Epidermal melanocyte (primary cell): ENCODE measurements around the gene FCAMR.
A peak's percentile ranks its signal among the peaks of the same experiment; 100 is the strongest.

Source experiments
- DNase-seq: peaks from one replicate; pipeline ENCODE4 v3.0.0; 2011; ENCODE audit warnings: low spot score; ENCODE audit not compliant: insufficient read length

FCAMR gene

DNA sequence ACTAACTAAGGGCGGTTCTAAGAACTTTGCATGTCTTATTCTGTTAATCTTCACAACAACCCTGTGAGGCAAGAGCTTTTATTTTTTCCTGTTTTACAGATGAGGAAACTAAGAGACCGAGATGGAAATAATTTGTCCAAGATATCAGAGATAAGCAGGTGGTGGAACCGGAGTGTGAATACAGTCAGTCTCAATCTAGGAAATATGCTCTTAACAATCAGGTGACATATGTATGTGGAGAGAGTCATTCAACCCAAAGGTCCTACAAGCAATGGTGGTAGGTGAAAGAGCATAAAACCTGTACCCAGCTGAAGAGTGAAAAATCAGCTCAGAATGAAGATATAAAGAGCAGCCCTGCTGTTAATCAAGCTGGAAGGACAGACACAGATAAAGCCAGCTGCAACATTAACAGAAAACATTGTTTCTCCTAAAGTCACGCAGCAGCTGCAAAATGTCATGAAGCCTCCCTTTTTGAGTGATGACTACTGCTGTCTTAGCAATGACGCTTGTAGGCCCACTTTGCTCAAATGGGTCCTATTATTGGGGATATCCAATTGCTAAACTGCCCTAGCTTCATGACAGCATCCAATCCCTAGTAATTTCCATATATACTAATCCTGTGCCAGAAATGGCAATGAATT, 30.5 kb upstream of the FCAMR start:
- DNase-seq = no peak

DNA sequence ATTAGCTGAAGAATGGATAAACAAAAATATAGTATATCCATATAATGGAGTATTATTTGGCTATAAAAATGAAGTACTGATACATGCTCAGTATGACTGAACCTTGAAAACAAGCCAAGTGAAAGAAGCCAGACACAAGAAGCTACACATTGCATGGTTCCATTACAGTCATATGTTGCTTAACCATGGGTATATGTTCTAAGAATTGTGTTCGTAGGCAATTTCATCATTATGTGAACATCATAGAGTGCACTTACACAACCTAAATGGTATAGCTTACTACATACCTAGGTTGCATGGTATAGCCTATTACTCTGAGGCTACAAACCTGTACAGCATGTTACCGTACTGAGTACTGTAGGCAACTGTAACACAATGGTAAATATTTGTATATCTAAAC, 28.6 kb upstream of the FCAMR start:
- DNase-seq = no peak

GRCh38 chr1:206992790-206993189, 22.5 kb upstream of the FCAMR start:
- no peak for DNase-seq

DNA sequence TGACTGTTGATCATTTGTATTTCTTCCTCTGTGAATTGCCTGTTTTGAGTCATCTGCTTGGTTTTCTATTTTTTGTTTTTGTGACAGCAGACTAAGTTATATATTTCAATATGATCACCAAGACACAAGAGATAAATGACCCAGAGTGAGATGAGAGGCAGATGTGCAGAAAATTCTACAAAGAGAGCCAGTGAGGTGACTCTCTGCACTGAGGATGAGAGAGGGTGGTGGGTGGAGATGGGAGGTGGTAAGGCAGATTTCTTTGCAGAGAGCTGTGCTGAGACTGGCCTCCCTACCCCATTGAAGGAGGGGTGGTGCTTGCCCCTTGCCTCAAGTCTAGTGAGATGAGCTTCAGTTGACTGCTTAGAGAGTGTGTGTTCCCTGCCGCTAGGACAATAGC, 17.6 kb upstream of the FCAMR start:
- no peak for DNase-seq

DNA sequence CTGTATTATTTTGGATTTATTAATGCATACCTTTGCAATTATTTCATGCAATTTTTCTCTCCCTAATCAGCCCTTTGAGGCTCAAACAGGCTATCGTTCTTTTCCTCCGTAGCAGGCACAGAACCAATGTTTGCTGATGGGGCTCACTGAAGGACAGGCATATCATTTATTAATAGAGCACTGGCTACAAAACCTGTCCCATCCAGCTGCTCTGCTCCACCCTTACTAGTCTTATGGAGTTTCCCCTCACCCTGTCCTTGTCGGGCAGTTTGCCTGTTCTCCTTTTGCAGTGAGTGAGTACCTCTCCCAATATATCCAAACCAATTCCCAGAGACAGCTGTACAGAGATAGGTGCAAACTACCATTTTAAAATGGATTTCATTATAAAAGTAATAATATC, 16.6 kb upstream of the FCAMR start:
- no peak for DNase-seq

- DNase-seq = no peak
These were observed 16.1 kb upstream of the FCAMR start for GRCh38 chr1:206986402-206986801.

DNA sequence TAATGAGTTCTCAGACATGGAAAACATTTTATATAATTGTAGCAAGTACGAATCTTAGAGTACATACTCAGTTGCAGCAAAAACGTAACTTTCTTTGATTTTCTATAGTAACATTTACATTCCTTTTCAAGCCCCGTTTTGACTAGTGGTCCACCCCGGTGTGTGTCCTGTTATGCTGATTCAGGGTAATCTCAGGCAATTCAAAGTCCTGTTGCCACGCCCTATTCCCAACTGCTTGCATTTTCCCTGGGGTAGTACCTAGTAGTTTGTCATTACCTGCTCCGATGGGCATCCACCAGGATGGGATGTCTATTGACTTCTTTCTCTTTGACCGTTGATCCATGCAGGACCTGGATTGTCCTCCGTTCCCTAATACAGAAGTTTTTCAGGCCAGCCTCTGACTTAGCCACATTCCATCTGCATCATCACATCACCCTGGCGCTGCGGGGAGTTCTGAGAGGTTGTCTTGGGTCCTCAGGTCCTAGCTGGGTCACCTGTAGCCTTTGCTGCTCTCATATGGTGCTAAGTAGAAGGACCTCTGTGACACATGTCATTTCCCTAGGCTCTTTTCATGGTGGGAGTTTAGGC, 15.0 kb upstream of the FCAMR start:
- DNase-seq = no peak

DNA sequence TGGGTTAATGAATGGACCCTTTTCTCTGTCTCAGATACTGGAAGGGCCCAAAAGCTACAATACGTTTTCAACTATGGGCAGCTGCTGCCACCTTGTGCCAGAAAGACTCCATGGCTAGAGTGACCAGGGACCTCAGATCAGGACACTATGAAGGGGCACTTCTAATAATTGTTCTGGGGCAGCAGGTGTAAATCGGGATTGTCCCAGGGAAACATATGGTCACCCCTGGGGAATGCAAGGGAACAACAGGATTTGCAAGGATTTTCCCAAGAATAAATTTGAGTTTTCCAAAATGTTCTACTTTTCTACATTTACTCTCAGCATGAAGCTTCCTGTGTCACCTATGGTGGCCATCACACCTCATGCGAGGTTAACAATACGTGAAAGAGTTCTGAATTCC, 12.0 kb upstream of the FCAMR start:
- DNase-seq = peak; percentile 64

DNA sequence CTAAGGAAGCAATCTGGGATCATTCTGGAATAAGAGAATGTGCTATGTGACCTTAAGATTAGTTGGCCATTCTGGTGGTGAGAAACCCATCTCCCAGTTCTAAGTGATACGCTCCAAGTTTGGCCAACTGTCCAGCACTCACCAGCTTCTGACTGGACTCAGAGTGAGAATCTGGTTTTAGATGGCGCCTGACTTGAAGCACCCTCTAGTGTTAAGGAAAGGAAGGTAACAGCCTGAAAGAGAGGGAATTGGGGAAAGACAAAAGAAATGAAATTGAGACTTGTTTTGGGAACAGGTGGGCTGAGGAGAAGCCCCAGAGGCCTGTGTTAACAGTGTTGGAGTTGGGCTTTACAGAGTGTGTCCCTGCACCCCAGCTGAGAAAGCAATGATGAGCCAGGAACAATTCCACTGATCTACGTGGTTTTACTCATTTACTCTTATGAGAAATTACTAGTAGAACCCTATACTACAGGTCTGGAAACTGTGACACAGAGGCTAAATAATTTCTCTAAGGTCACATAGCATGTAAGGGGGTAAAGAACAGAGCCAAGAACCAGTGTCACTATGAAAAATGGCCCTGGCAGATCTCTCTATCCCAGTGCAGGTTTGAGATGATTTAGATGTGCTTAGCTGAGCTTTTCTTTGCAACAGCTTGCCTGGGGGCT, 9.3 kb upstream of the FCAMR start:
- DNase-seq = no peak

GRCh38 chr1:206978259-206978658, 8.0 kb upstream of the FCAMR start:
- no peak for DNase-seq

GRCh38 chr1:206975306-206975705, 5.0 kb upstream of the FCAMR start:
- DNase-seq = no peak

GRCh38 chr1:206974140-206974539, 3.9 kb upstream of the FCAMR start:
- DNase-seq = no peak

DNA sequence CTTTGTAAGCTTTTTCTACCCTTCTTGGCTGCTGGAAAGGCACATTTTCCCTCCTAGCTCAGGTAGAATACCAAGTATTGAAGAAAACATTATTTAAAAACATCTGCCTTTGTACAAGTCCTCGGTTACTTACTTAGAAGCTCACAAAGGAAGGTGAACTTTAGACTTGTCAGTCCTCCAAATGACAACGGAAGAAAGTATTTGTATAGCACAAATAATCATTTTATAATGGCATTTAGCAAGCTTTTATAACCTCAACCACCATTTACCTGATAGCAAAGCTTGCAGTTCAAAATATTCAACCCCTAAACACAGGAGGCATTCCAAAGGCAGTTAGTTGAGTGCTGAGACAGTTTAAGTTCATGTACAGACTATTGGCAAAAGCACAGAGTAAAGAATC, 2.5 kb upstream of the FCAMR start:
- DNase-seq = no peak

DNA sequence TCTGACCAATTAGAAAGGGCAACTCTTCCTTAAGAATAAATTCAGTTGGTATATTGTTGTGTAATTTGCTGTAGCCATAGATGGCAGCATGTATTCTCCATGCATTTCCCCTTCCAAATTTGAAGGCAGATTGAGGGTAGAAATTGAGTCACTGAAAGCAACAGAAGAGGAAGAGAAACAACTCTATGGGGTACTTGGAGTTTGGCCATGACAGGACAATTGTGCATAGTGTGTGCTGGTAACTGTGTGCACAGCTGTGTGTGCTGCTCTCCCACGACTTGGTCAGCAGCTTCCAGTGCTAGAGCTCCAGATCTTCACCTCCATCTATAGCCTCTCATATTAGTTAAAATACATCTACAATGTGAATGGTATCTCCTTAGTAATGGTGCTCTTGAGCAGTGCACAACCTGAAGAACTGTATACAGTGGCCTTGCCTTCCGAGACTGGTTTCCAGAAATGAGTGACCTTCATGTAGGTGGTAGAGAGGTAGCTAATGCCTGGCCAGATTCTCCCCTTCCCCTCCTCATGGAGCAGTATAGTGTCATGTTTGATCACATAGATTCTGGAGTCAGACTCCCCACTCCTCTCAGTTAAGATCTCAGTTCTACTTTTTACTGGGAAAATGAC, 882 bp upstream of the FCAMR start:
- DNase-seq = no peak

DNA sequence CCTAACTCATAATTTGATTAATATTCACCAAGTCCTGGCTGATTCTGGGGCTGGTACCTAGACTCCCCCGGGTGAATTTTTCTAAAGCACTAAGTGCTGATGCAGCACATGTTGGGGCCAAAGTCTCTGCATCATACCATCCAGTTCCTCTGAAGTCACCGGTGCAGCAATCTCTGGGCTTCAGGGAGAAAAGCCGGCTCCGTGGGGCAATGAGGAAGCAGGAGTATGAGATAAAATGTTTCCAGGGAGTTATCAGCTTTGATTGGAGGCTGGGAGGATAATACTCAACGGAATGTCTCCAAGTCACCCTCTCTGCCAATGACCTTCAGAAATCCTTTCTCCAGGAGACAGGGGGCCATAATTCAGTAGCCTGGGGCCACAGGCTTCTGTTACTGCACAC, 1.2 kb downstream of the FCAMR start:
- no peak for DNase-seq

DNA sequence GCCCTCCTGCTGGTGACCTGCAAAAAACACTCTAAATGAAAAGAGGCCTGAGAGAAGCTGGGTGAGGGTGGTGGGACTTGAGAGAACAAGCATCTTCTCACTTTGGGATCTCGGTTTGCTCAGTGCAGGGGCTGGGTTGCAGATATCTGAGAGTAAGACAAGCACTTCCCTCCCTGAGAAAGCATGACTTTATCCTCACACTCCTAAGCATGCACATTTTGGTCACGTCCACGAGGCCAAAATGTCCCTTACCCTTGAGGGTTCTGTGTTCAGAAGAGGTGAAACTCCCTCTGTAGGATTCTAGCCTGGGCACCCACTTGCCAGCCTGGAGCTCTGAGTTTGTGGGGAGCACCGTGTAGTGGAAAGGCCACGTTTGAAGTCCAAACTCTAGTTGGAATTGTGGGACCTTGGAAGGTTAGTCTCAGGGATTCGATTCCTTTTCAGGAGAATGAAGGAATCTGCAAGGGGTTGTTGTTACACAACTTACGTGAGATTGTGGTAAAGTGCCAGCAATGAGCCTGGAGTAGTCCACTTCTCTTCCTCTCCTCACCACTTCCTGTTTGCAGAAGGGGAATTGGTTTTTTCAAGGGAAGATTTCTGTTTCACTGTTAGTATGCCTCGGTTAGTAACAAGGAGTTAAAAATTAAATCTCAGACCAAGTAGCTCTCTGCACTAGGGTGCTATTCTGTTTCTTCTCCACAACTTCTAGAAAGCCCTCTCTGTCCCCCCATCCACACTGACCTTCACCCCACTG, 3.0 kb downstream of the FCAMR start:
- DNase-seq = no peak

- DNase-seq = no peak
These were observed 4.5 kb downstream of the FCAMR start for GRCh38 chr1:206965781-206966180.

DNA sequence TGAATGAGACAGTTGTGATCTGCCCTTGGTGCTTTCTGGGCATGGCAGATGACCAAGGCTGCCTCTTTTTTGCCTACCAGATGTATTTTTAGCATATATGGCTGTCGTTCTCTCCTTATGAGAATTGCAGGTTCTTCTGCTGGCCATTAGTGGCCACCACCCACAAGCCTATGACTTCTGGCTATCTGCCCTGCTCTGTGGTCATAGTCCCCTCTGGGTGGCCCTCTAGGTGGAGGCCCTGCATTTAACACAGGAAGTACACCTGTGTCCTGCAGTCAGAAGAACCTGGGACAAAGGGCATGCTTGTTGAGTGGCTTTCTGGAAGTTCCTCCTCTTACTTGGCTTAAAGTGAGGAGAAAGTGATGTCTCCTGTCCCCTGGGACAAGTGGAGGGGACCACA, 6.5 kb downstream of the FCAMR start:
- no peak for DNase-seq

DNA sequence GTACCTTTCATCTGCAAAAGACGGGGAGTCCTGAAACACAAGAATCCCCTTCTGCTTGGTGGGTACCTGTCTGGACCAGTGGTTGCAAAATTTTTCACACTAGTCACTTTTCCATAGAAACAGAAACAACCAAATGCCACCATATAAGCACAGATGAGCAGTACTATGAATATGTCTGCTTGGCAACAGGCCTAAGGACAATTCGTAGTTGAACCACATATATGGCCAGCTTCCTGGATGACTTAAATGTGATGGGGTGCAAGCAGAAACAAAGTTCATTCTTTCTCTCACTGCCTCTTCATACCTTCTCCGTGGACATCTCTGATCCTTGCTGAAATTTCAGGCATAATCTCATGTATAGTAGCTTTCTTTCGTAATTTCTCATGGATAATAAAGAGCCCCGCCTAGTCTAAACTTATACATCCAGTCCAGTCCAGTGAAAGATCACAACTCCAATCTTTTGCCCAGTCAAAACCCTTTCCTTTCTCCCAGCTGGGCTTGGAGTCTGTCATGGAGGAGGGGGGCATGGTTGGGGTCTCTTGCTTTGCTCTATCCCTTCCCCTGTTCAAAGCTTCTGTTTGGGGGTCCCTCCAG, 7.0 kb downstream of the FCAMR start:
- DNase-seq = no peak

GRCh38 chr1:206962272-206962671, 8.0 kb downstream of the FCAMR start:
- no peak for DNase-seq

GRCh38 chr1:206961668-206962067, 8.6 kb downstream of the FCAMR start:
- DNase-seq = no peak
